HepG2 (cell line): ENCODE results near the gene CALCB. TPM values are rescaled to one million over a fixed set of nuclear protein-coding genes. Genes with fewer than 3 reads are reported as not detected.
A peak's percentile ranks its signal among the peaks of the same experiment; 100 is the strongest.

Source experiments
- ATAC-seq: fragments of 200-7000 bp; cut with Tn5 transposase; 3 replicates; pipeline ENCODE4 v1.9.1; 2020; ENCODE audit warnings: mild to moderate bottlenecking, moderate library complexity
- BruUV-seq: library from RNA; stranded (reverse); fragments of 400-500 nt; replicated peaks from 2 replicates; lab custom pipeline; 2021; lab: Mats Ljungman, UMichigan
- CTCF ChIA-PET: fragments of 300-600 bp; formaldehyde crosslinking; extraction: SDS; loops from one replicate; lab custom pipeline; 2021; ENCODE audit warnings: low total read pairs, inconsistent platforms, low intra/inter-chr PET ratio; lab: Yijun Ruan, JAX
- POLR2A ChIA-PET: fragments of 350-600 bp; sonication (Branson Sonifier 250); formaldehyde crosslinking; loops from one replicate; lab custom pipeline; 2020; ENCODE audit warnings: antibody characterized with exemption, inconsistent platforms; lab: Yijun Ruan, JAX
- DNase-seq: peaks from one replicate; pipeline ENCODE4 v3.0.0-alpha.2; 2015; ENCODE audit warnings: low spot score
- FAIRE-seq: peaks from 3 replicates; lab custom pipeline; 2011; peaks lifted over from hg19 to GRCh38; lab: Jason Lieb, UNC
- H2AFZ ChIP-seq: one replicate; pipeline ENCODE4 v1.6.1; 2011; ENCODE audit warnings: low read length, inconsistent platforms
- H3K27ac ChIP-seq: fragments of 300-600 bp; 3 replicates; pipeline ENCODE4 v1.8.0; 2011; ENCODE audit warnings: mixed run types, mild to moderate bottlenecking, mixed read lengths, low read length, inconsistent platforms; ENCODE audit not compliant: insufficient read depth; ENCODE audit errors: extremely low read length
- H3K27me3 ChIP-seq, 2 experiments: fragments of 200-600 bp in 1 of 2; 2 replicates in 1 of 2; 3 replicates in 1 of 2; pipeline versions ENCODE4 v1.6.0 to v1.8.0; 2011; ENCODE audit warnings: low read length in 2 of 2, mild to moderate bottlenecking in 2 of 2, moderate library complexity in 2 of 2, inconsistent platforms in 1 of 2; ENCODE audit not compliant: insufficient read depth in 2 of 2, control insufficient read depth in 1 of 2
- H3K36me3 ChIP-seq, 2 experiments: fragments of 200-600 bp in 1 of 2; replicated peaks in 1 of 2; 2 replicates in 1 of 2; 3 replicates in 1 of 2; pipeline versions ENCODE4 v1.5.1 to v1.8.0; 2011; ENCODE audit warnings: low read length in 2 of 2, inconsistent platforms in 1 of 2; ENCODE audit not compliant: insufficient read depth in 2 of 2, control insufficient read depth in 1 of 2
- H3K4me1 ChIP-seq: 2 replicates; pipeline ENCODE4 v1.5.1; 2012; ENCODE audit warnings: low read length, inconsistent platforms; ENCODE audit not compliant: insufficient read depth
- H3K4me2 ChIP-seq: 2 replicates; pipeline ENCODE4 v1.6.0; 2011; ENCODE audit warnings: low read depth, low read length, inconsistent platforms
- H3K4me3 ChIP-seq, 3 experiments: fragments of 200-600 bp in 1 of 3; sonication (generic), shearing (Covaris generic) in 1 of 3; replicated peaks in 1 of 3; 2 replicates each; pipeline ENCODE4 v1.5.1; 2011 to 2016; ENCODE audit warnings: low read length in 3 of 3, inconsistent platforms in 2 of 3, low read depth in 2 of 3, mild to moderate bottlenecking in 2 of 3, control low read depth in 1 of 3, mixed read lengths in 1 of 3; ENCODE audit not compliant: insufficient read depth in 1 of 3
- H3K79me2 ChIP-seq: one replicate; pipeline ENCODE4 v1.6.1; 2011; ENCODE audit warnings: low read length, inconsistent platforms; ENCODE audit not compliant: insufficient read depth
- H3K9ac ChIP-seq: 2 replicates; pipeline ENCODE4 v1.6.0; 2011; ENCODE audit warnings: mild to moderate bottlenecking, low read depth, low read length, inconsistent platforms; ENCODE audit not compliant: insufficient read depth
- H3K9me3 ChIP-seq: 2 replicates; pipeline ENCODE4 v1.5.1; 2012; ENCODE audit warnings: mild to moderate bottlenecking, low read length
- H4K20me1 ChIP-seq: 2 replicates; pipeline ENCODE4 v1.6.0; 2011; ENCODE audit warnings: inconsistent platforms, mild to moderate bottlenecking, low read length, moderate library complexity; ENCODE audit not compliant: insufficient read depth
- ATF7 ChIP-seq, 2 experiments: fragments of 450-650 bp in 1 of 2; sonication (generic) in 1 of 2; formaldehyde crosslinking in 1 of 2; IDR thresholded peaks; 2 replicates each; pipeline versions ENCODE4 v1.4.0 to v1.6.1; 2016 to 2020; ENCODE audit warnings: antibody characterized with exemption in 1 of 2, mild to moderate bottlenecking in 1 of 2, missing genetic modification reagents in 1 of 2
- CREB1 ChIP-seq, 2 experiments: fragments of 450-650 bp in 1 of 2; IDR thresholded peaks; 2 replicates each; pipeline ENCODE4 v1.6.1; 2016 to 2017; ENCODE audit warnings: control low read depth in 1 of 2, mild to moderate bottlenecking in 1 of 2, missing compliant biosample characterization in 1 of 2, missing genetic modification characterization in 1 of 2
- EP300 ChIP-seq, 3 experiments: sonication (generic) in 1 of 3; formaldehyde crosslinking in 1 of 3; IDR thresholded peaks; 2 replicates each; pipeline versions ENCODE4 v1.5.1 to v1.6.1; 2011 to 2020; ENCODE audit warnings: low read depth in 2 of 3, low read length in 2 of 3, borderline replicate concordance in 1 of 3, improper control_type of control experiment in 1 of 3, mild to moderate bottlenecking in 1 of 3, missing genetic modification reagents in 1 of 3, moderate library complexity in 1 of 3
- ZBTB14 ChIP-seq: sonication (generic); formaldehyde crosslinking; IDR thresholded peaks from 2 replicates; pipeline ENCODE4 v1.4.0; 2020; ENCODE audit warnings: missing genetic modification reagents
- ZNF691 ChIP-seq: sonication (generic); formaldehyde crosslinking; IDR thresholded peaks from 2 replicates; pipeline ENCODE4 v1.4.0; 2020; ENCODE audit warnings: missing genetic modification reagents, low read depth, mild to moderate bottlenecking, borderline replicate concordance
- WGBS: methylation state at CpG from one replicate; pipeline ENCODE4 v1.1.6; 2017; ENCODE audit warnings: low lambda C conversion rate; 5-methylcytosine and 5-hydroxymethylcytosine counted together
- in situ Hi-C: cut with HindIII; loops from 2 replicates; pipeline ENCODE4 v1.10.0; 2017; ENCODE audit warnings: low pct_unique_long_range_greater_than_20kb; ENCODE audit not compliant: extremely low pct_ligation_motif_present
- intact Hi-C: fragments of 100-400 bp; cut with micrococcal nuclease; formaldehyde crosslinking; loops from one replicate; pipeline ENCODE4 v1.10.0; 2022; ENCODE audit not compliant: unreplicated experiment
- polyA plus RNA-seq, 8 experiments: library from polyadenylated mRNA; depleted of rRNA in 3 of 8; stranded (reverse) in 7 of 8; unstranded in 1 of 8; fragments of >200 nt; fragmentation: Illumina TruSeq in 4 of 8; extraction: Trizol in 4 of 8; gene quantifications; 2 replicates each; pipeline versions ENCODE4 v1.2.1 to v1.2.3, GENCODE V29; 2011 to 2016; ENCODE audit warnings: low read depth in 4 of 8, missing spikeins in 1 of 8, mixed read lengths in 1 of 8; ENCODE audit not compliant: insufficient read depth in 1 of 8
- total RNA-seq, 5 experiments: library from RNA; depleted of rRNA; stranded (reverse); fragments of >200 nt; fragmentation: Illumina TruSeq; extraction: Trizol; gene quantifications; 2 replicates each; pipeline ENCODE4 v1.2.3, GENCODE V29; 2016; ENCODE audit warnings: low read depth in 1 of 5

Gene CALCB
- total and polyA plus RNA-seq, 2 of the 13 experiments (the other 11 are each of a cell fraction or from before 2014, with no cell fraction given), result not detected

GRCh38 chr11:15027011-15027410, 46.4 kb upstream of the CALCB start:
- no peaks in the 10 kb centered on the region for H3K4me1 ChIP-seq
- no TSS peak for BruUV-seq
- FAIRE-seq, result no peak
- no peak overlapping the region for H2AFZ ChIP-seq
- no peak overlapping the region for H3K4me3 ChIP-seq
- ChIA-PET CTCF (no interaction called here), POLR2A (no interaction called here)
- H3K4me2 ChIP-seq, result no peak overlapping the region
- intact Hi-C loops (no loop called here), in situ Hi-C loops (no loop called here)
- no peak overlapping the region for H3K9ac ChIP-seq
- no peaks in the 10 kb centered on the region for H3K9me3 ChIP-seq
- no peak overlapping the region for H3K27ac ChIP-seq
- H4K20me1 ChIP-seq, result no peaks in the 10 kb centered on the region
- no peaks in the 10 kb centered on the region for H3K27me3 ChIP-seq
- 0% methylated on average over 3 of the region's 3 CpGs for WGBS
- 0 out of 2 replicates have a peak, but pooled peaks have one; percentile 29 for TF ChIP-seq ATF7 (IDR thresholded peaks at IDR 0.05)
- no peak for TF ChIP-seq ATF7 (CRISPR knock-in tag; IDR thresholded peaks at IDR 0.05)
- 0 out of 2 replicates have a peak, but pooled peaks have one; percentile 2 for TF ChIP-seq CREB1 (IDR thresholded peaks at IDR 0.05)
- no peak for TF ChIP-seq CREB1 (CRISPR knock-in tag; IDR thresholded peaks at IDR 0.05)
- no peak for TF ChIP-seq EP300 (IDR thresholded peaks at IDR 0.05; ENCODE audit: low read depth in 2 of 2, low read length in 2 of 2)
- no peak for TF ChIP-seq EP300 (CRISPR knock-in tag; IDR thresholded peaks at IDR 0.05; ENCODE audit: borderline replicate concordance)
- no peak for TF ChIP-seq ZBTB14
- no peak for TF ChIP-seq ZNF691 (CRISPR knock-in tag)
- H3K36me3 ChIP-seq, result no peaks in the 10 kb centered on the region
- ATAC-seq, result no peak
- no peak for DNase-seq
- H3K79me2 ChIP-seq, result no peaks in the 10 kb centered on the region
